ENCODE data around the gene POU2AF1. TPM values are rescaled to one million over a fixed set of nuclear protein-coding genes. Genes with fewer than 3 reads are reported as not detected.
"Not testable (repeated sequence)": the region's sequence is repeated elsewhere in the genome, so short reads cannot be mapped to it uniquely, and the experiment has no call there.

POU2AF1 gene
- total RNA-seq, 1 donor from 2014 or later = not detected

DNA sequence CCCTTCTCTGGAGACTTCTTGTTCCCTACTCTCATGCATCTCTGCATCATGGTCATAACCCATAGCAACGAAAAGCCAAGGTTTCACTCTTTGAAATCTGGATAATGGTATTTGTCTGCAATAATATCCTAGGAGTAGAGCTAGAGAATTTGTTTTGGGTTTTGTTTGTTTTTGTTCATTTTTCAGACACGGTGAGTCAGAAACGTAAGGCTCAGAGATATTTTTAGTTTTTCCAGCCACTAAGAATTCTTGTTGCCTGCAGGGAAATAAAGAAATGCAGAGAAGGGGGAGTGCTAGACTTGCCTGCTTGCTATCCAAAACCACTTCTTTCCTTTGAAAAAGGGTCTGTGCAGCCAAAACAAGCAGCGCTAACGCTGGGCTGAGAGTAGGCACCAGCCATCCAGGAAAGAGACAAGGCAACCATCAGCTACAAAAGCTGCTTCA lies 54.8 kb downstream of the POU2AF1 start:
- Mint-ChIP-seq H3K27ac (no peak overlapping the region), H3K4me3 (no peak overlapping the region), H3K36me3 (no peaks in the 10 kb centered on the region), H3K27me3 (ENCODE audit: low read depth) (peaks cover 2% of the 10 kb centered on the region), H3K9me3 (no peaks in the 10 kb centered on the region), H3K4me1 (peaks cover 15% of the 10 kb centered on the region)
- TF ChIP-seq, protein P1, sequence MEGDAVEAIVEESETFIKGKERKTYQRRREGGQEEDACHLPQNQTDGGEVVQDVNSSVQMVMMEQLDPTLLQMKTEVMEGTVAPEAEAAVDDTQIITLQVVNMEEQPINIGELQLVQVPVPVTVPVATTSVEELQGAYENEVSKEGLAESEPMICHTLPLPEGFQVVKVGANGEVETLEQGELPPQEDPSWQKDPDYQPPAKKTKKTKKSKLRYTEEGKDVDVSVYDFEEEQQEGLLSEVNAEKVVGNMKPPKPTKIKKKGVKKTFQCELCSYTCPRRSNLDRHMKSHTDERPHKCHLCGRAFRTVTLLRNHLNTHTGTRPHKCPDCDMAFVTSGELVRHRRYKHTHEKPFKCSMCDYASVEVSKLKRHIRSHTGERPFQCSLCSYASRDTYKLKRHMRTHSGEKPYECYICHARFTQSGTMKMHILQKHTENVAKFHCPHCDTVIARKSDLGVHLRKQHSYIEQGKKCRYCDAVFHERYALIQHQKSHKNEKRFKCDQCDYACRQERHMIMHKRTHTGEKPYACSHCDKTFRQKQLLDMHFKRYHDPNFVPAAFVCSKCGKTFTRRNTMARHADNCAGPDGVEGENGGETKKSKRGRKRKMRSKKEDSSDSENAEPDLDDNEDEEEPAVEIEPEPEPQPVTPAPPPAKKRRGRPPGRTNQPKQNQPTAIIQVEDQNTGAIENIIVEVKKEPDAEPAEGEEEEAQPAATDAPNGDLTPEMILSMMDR (IDR thresholded peaks at IDR 0.05; ENCODE audit: unreplicated experiment) = no peak
- no peak for DNase-seq (ENCODE audit: low spot score in 2 of 2, unreplicated experiment in 2 of 2)

DNA sequence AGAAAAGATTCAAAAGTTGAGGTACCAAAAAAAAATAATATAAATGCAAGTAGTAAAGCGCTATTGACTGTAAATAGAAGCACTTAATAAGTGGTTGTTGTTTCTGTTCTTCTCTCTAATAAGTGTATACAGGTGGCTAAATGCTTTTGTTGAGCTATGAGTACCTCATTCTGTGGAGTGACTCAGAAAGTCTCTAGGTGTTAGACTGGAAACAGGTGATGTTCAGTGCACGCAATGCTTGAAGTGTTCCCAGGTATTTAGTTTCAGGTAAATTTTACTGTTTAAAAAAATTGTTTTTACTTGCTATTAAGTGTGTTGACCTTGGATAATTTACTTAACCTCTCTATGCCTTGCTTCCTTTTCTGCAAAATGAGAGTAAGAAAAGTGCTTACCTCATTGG lies 56.5 kb downstream of the POU2AF1 start:
- peaks cover 7% of the 10 kb centered on the region for H3K27me3 Mint-ChIP-seq (ENCODE audit: low read depth)
- no peak overlapping the region for H3K27ac Mint-ChIP-seq
- H3K36me3 Mint-ChIP-seq = no peaks in the 10 kb centered on the region
- no peaks in the 10 kb centered on the region for H3K9me3 Mint-ChIP-seq
- peaks cover 12% of the 10 kb centered on the region for H3K4me1 Mint-ChIP-seq
- DNase-seq (ENCODE audit: low spot score in 2 of 2, unreplicated experiment in 2 of 2) = no peak
- TF ChIP-seq, protein P1 (IDR thresholded peaks at IDR 0.05; ENCODE audit: unreplicated experiment) = no peak
- H3K4me3 Mint-ChIP-seq = no peak overlapping the region

GRCh38 chr11:111320728-111321568 lies 58.1 kb downstream of the POU2AF1 start:
- Mint-ChIP-seq H3K36me3 (no peaks in the 10 kb centered on the region), H3K27ac (no peak overlapping the region), H3K27me3 (ENCODE audit: low read depth) (peaks cover 10% of the 10 kb centered on the region), H3K9me3 (peaks cover 8% of the 10 kb centered on the region), H3K4me1 (peaks cover 12% of the 10 kb centered on the region), H3K4me3 (no peak overlapping the region)
- DNase-seq (ENCODE audit: low spot score in 2 of 2, unreplicated experiment in 2 of 2) = no peak
- TF ChIP-seq, protein P1 (IDR thresholded peaks at IDR 0.05; ENCODE audit: unreplicated experiment) = no peak

- Mint-ChIP-seq H3K27me3 (ENCODE audit: low read depth) (peaks cover 16% of the 10 kb centered on the region), H3K4me1 (peaks cover 12% of the 10 kb centered on the region), H3K9me3 (peaks cover 15% of the 10 kb centered on the region)
- not testable (repeated sequence) for H3K36me3 Mint-ChIP-seq; H3K4me3 Mint-ChIP-seq; DNase-seq (ENCODE audit: low spot score in 2 of 2, unreplicated experiment in 2 of 2); H3K27ac Mint-ChIP-seq
These were observed 58.9 kb downstream of the POU2AF1 start for GRCh38 chr11:111320199-111320598.

DNA sequence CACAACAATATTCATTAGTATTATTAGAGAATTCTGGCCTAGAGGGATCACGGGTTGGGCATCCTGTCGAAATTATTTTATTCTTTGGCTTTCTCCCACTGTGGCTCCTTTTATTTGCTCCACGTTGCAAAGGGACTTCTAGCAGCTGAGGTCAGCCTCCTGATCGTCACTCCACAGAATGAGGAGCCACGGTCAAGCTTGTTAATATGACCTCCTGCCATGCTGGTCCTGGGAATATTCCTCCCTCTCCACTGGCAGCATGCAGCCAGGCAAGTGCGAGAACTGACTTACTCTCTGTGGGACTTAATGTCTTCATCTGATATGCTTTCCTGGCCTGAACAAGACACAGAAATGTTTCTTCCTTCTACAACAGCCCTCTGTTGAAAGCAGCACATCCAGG lies 59.8 kb downstream of the POU2AF1 start:
- Mint-ChIP-seq H3K27me3 (ENCODE audit: low read depth) (peaks cover 24% of the 10 kb centered on the region), H3K4me3 (no peak overlapping the region), H3K9me3 (peaks cover 22% of the 10 kb centered on the region), H3K4me1 (peaks cover 10% of the 10 kb centered on the region), H3K36me3 (no peaks in the 10 kb centered on the region), H3K27ac (no peak overlapping the region)
- DNase-seq (ENCODE audit: low spot score in 2 of 2, unreplicated experiment in 2 of 2) = no peak
- TF ChIP-seq, protein P1 (IDR thresholded peaks at IDR 0.05; ENCODE audit: unreplicated experiment) = no peak

- Mint-ChIP-seq H3K27me3 (ENCODE audit: low read depth) (peaks cover 38% of the 10 kb centered on the region), H3K27ac (no peak overlapping the region), H3K4me3 (no peak overlapping the region), H3K4me1 (peaks cover 15% of the 10 kb centered on the region), H3K9me3 (peaks cover 30% of the 10 kb centered on the region), H3K36me3 (no peaks in the 10 kb centered on the region)
- DNase-seq (ENCODE audit: low spot score in 2 of 2, unreplicated experiment in 2 of 2) = no peak
- TF ChIP-seq, protein P1 (IDR thresholded peaks at IDR 0.05; ENCODE audit: unreplicated experiment) = no peak
These were observed 67.0 kb downstream of the POU2AF1 start for GRCh38 chr11:111312076-111312475.
